NOMO-1 treated with dmso at 0.1 percent for 144 hours (cell line): Measurements from ENCODE around the gene RAD23A.

Experiments
- DNase-seq: peaks from one replicate; lab custom pipeline; 2025; ENCODE audit not compliant: unreplicated experiment; lab: John Stamatoyannopoulos, UW

RAD23A gene

DNA sequence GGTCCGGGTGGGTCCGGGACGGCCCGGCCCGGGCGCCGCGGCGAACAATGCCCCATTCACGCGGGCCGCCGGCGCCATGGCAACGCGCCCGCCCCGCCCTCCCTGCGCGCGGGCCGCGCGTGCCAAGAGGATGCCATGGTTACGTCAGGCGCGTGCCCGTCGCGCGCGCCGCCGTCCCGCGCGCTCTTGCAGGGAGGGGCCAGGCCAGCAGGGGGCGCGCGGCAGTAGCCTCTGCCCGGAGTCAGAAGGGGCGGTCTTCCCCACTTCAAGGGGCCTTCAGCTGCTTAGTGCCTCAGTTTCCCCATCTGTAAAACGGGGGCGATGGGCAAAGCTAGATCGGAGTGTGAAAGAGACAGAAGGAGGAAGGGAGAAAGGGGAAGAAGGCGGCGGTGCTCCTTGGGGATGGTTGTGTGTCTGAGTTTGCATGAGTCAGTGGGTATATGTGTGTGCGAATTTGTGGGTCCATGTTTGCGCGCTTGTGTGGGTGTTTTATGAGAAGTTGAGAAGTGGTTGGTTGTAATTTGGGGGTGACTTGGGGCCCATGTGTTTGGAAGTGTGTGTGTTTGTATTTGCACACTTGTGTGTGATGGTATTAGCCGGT is 38.0 kb downstream of the RAD23A start:
- DNase-seq, result peak; percentile 48

DNA sequence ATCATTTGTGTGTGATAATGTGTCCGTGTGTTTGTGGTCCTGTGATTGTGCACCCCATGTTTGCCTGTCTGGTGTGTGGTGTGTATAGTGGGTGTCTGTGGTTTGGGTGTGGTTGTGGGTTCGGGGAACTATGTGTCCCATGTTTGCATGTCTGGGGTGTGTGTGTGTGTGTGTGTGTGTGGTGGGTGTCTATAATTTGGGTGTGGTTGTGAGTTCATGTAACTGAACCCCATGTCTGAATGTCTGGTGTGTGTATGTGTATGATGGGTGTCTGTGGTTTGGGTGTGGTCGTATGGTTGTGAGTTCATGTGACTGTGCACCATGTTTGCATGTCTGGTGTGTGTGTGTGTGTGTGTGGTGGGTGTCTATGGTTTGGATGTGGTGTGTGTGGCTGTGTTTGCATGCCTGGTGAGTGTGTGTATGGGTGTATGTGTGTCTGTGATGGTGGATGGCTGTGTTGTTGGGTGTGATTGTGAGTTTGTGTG is 38.5 kb downstream of the RAD23A start:
- no peak for DNase-seq

- no peak for DNase-seq
Observed at GRCh38 chr19:12984683-12985048, 39.0 kb downstream of the RAD23A start.

DNA sequence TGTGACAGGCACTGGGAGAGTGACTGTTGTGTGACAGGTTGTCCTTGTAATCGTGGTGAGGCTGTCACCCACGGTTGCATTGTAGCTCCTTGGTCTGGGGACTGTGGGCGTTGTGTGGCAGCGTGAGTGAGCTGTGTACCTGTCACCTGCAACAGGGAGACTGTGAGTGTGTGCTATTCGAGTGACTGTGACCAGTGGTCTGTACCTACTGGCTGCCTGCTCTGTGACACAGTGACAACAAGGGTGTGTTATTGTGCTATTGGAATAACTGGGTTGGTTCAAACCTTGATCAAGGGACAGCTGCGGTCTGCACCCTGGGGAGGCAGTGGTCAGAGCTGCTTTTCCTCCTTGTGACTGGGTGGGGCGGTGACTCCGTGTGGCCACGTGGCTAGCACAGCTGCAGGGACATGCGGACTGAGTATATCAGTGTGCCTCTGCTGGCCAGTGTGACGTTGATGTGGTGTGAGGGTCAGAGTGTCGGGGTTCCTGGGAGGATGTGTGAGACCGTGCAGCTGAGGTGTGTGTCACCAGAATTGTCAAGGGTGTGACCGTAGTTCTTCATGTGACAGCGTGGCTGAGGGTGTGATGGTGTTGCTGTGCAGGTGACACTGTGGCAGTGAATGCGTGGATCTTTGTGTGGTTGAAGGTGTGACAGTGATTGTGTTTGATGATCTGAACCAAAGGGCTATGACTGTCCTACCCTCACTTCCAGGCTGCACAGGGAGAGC is 39.6 kb downstream of the RAD23A start:
- no peak for DNase-seq

DNA sequence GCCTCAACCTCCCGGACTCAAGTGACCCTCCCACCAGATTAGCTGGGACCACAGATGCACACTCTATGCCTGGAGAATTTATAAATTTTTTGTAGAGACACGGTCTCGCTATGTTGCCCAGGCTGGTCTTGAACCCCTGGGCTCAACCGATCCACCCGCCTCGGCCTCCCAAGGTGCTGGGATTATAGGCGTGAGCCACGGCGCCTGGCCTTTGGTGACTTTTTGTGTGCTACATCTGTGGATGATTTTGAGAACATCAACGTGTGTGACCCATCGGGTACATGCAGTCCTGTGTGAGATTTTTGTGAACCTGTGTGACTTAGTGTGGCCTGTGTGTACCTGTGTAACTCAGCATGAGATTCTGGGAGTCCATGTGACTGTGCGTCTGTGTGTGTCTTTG is 41.1 kb downstream of the RAD23A start:
- no peak for DNase-seq

GRCh38 chr19:12987190-12987589 is 41.5 kb downstream of the RAD23A start:
- DNase-seq, result no peak

GRCh38 chr19:12987781-12988180 is 42.1 kb downstream of the RAD23A start:
- no peak for DNase-seq

DNA sequence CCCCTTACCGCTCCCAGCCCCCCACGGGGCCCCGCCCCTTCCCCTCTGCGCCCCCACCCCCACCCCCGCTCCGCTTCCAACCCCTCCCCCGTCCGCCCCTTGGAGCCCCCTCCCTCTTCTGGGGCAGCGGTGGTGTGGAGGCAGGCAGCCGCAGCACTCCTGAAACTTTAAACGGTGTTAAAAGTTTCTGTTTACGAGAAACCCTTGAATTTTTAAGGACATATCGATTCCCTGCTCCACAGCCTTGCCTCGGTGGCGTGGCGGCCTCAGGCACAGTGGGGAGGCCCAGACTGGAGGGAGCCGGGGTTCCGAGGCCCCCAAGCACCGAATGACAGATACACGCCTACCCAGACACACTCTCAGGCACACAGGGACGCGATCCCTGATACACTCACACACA is 44.8 kb downstream of the RAD23A start:
- no peak for DNase-seq

- DNase-seq, result no peak
Observed at GRCh38 chr19:12990853-12991252, 45.2 kb downstream of the RAD23A start.

- DNase-seq, result no peak
Observed at GRCh38 chr19:12991296-12991695, 45.6 kb downstream of the RAD23A start.

DNA sequence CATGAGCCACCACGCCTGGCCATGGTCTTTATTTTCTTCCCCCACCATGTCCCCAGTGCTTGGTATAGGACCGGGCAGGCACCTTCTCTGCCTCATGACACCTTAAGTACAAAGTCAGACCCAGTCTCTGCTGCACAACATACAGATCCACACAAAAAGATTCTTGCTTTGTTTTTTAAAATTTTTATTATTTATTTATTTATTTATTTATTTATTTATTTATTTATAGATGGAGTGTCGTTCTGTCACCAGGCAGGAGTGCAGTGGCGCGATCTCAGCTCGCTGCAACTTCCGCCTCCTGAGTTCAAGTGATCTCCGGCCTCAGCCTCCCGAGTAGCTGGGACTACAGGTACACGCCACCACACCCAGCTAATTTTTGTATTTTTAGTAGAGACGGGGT is 47.1 kb downstream of the RAD23A start:
- DNase-seq, result no peak

DNA sequence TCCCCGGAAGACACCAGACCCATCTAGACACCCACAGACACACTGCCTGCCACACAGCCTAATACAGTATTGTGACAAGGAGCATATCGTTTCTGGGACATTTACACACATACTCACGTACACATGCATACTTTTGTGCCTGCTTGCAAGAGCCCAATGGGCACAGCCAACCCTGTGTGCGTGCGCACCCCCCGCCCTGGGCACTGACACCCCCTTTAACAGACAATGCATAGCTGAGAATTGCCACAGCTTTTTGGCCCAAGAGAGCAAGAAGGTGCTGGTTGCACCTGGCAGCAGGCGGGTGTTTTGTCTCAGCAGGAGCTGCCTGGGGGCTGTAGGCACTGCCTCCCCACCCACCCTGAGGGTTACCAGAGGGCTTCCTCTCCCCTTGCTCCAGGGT is 47.9 kb downstream of the RAD23A start:
- DNase-seq, result no peak

DNA sequence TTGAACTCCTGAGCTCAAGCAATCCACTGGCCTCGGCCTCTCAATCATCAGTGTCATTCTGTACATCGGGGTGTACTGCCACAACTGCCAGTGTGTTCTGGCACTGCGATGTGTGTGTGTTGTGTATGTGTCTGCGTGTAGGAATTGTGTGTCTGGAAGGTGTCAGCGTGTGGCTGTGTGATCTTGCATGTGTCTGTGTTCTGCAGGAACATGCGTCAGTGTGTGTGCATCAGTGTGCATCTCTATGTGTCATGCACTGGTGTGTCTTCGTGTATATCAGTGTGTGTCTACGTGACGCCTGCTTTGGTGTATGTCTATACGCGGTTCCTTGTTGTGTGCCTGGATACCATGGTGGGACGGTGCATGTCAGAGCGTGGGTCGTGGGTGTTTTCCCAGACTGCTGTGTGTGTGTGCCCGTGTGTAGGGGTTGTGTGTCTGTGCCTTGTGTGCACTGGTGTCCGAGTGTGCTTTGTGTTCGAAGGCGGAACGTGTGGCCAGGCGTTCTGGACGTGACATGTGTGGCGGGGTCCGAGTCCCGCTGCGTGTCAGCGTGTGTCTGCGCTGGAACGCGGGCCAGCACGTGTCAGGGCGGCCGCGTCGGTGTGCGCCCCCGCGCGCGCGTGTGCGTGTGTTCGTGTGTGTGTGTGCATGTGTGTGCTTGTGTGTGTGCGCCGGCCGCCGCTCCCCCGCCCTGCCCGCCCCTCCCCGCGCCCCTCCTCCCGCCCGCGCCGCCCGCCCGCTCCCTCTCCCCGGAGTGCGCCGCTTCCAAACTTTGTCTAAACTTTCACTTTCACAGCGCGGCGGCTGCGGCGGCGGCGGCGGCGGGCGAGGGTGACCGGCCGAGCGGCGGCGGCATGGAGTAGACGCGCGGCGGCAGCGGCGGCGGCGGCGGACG is 49.3 kb downstream of the RAD23A start, which contains the start of gene NFIX:
Gene NFIX (plus strand): TSS at position 775 of the 895 bp plus-strand sequence. CDS start 363 bp downstream, outside the sequence.
- peak; percentile 36 for DNase-seq

GRCh38 chr19:12995596-12996405 is 50.1 kb downstream of the RAD23A start:
- DNase-seq, result no peak

DNA sequence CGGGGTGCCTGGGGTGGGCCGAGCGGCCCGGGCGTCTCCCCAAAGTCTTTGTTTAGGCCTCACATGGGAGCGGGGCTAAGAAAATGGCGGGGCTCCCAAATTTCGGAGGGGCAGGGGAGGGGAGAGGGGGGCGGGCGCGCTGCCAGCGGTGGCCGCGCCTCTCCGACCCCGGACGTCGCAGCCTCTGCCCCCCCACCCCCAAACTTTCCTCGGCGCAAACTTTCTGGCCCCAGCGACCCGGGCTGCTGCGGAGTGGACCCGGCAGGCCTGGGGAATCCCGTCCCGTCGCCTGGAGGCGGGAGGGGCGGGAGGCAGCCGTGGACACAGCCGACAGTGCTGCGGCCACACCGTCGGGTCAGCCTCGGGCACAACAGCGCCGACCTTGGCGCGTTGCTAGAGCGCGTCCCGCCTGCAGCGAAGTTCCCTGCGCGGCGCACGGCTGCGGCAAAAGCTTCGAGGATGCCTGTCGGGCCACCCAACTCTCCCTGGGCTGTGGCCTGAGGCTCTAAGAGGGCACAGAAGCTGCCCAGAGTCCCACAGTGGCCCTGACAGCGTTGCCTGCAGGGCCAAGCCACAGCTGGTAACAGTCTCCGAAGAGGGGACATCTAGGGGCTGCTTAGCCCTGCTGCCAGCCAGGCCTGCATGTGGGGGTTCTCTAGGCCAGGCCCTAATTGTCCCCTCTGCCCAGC is 50.9 kb downstream of the RAD23A start:
- no peak for DNase-seq

- no peak for DNase-seq
Observed at GRCh38 chr19:12997179-12997966, 51.7 kb downstream of the RAD23A start.

DNA sequence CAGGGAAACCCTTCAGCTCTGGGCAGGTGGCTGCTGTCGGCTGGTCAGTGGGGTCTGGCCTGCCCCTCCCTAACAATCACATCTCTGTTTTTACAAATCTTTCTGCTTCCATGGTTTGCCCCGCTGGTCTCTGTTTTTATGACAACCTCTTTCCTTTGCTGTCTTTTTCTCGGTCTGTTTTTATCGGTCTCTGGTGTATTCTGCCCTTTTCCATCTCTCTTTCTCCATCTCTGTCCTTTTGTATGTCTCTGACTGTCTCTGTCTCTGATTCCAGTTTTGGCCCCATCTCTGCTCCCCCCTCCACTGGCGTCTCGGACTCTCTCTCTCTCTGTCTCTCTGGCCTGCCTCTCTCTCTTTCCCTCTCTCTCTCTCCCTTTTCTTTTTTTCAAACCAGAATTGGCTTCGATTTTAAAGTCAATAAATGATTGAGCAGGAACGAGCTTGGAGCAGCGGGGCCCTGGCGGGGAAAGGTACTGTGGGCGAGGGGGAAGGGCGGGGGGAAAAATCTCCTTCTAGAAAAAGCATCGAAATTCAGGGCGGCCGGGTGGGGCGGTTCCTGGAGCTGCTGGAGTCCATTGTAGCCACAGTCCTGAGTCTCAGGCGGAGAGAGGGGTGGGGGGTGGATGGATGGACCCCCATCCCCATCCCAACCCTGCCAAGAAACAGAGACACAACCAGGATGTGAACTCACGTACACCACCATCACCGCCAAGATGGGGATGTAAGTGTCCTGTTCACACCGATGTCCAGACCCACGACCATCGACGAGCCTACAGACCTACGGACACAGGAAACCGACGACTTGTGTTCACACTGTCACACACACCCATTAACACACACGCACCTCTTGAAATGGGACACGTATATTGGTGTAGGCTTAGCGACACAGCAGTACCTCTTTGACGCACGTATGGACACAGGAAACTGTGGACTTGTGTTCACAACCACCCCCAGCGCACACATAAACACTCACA is 52.6 kb downstream of the RAD23A start:
- DNase-seq, result no peak

DNA sequence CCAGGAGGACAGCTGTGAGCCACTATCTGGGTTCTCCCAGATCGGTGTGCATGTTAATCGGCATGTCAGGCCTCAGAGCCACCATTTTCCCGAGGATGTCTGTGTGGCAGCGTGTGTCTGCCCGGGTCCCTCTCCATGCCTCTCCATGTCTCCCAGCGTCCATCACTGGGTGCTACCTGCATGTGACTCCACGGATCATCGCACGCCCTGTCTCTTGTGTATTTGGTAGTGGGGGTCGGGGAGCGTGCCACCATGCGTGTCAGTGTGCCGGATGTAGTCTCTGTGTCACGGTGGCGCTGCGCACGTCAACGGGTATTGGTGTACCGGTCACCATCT is 55.5 kb downstream of the RAD23A start:
- DNase-seq, result no peak
